Uterus (tissue), 2 donors: ENCODE results near the gene RIIAD1.

ENCODE experiments used
- CTCF ChIP-seq, 4 experiments: fragments of 200-600 bp in 2 of 4; fragments of 450-650 bp in 2 of 4; sonication (generic) in 2 of 4; IDR thresholded peaks; one replicate each; pipeline ENCODE4 v1.5.1; 2016 to 2019; ENCODE audit warnings: antibody characterized with exemption in 4 of 4, mild to moderate bottlenecking in 2 of 4, moderate library complexity in 1 of 4
- POLR2A ChIP-seq, 2 donors: fragments of 450-650 bp; IDR thresholded peaks; one replicate each; pipeline ENCODE4 v1.6.1; 2016; ENCODE audit warnings: antibody characterized with exemption in 2 of 2, mild to moderate bottlenecking in 1 of 2, moderate library complexity in 1 of 2

GRCh38 chr1:151716405-151716762, 4.9 kb upstream of the RIIAD1 start:
- TF ChIP-seq CTCF (IDR thresholded peaks at IDR 0.05) (no peak), POLR2A (IDR thresholded peaks at IDR 0.05) (no peak)
